Activated T-cell treated with anti-CD3 and anti-CD28 coated beads for 1 hour (primary cell): ENCODE measurements around the gene DOCK8.

Experiments used
- DNase-seq: peaks from one replicate; pipeline ENCODE4 v3.0.0-alpha.2; 2020; ENCODE audit warnings: low read depth

Gene DOCK8

GRCh38 chr9:268616-269015 lies 54.0 kb downstream of the DOCK8 start:
- no peak for DNase-seq

- no peak for DNase-seq
Observed at GRCh38 chr9:269081-269711, 54.5 kb downstream of the DOCK8 start.

GRCh38 chr9:270657-271237 lies 56.1 kb downstream of the DOCK8 start:
- DNase-seq = no peak

- peak; percentile 42 for DNase-seq
Observed at GRCh38 chr9:272251-273213, 57.9 kb downstream of the DOCK8 start.

GRCh38 chr9:274406-274805 lies 59.7 kb downstream of the DOCK8 start:
- DNase-seq = no peak

GRCh38 chr9:277601-278295 lies 63.1 kb downstream of the DOCK8 start:
- no peak for DNase-seq

- no peak for DNase-seq
Observed at GRCh38 chr9:278651-279050, 64.0 kb downstream of the DOCK8 start.

- no peak for DNase-seq
Observed at GRCh38 chr9:279674-280073, 65.0 kb downstream of the DOCK8 start.

- DNase-seq = no peak
Observed at GRCh38 chr9:281741-282645, 67.3 kb downstream of the DOCK8 start.

- DNase-seq = no peak
Observed at GRCh38 chr9:286071-286740, 71.5 kb downstream of the DOCK8 start.

GRCh38 chr9:289121-289520 lies 74.5 kb downstream of the DOCK8 start:
- no peak for DNase-seq

- DNase-seq = no peak
Observed at GRCh38 chr9:292915-293314, 78.2 kb downstream of the DOCK8 start.

- no peak for DNase-seq
Observed at GRCh38 chr9:295576-295975, 80.9 kb downstream of the DOCK8 start.

- no peak for DNase-seq
Observed at GRCh38 chr9:296411-296810, 81.7 kb downstream of the DOCK8 start.

- no peak for DNase-seq
Observed at GRCh38 chr9:297104-297972, 82.7 kb downstream of the DOCK8 start.

GRCh38 chr9:303502-303901 lies 88.8 kb downstream of the DOCK8 start:
- DNase-seq = no peak

- DNase-seq = no peak
Observed at GRCh38 chr9:304106-304505, 89.4 kb downstream of the DOCK8 start.

- DNase-seq = no peak
Observed at GRCh38 chr9:304519-305185, 90.0 kb downstream of the DOCK8 start.

- peak; percentile 32 for DNase-seq
Observed at GRCh38 chr9:306907-307306, 92.2 kb downstream of the DOCK8 start.
